Endothelial cell (in vitro differentiated cells): ENCODE results near the gene SLC7A10. TPM values are rescaled to one million over a fixed set of nuclear protein-coding genes. Genes with fewer than 3 reads are reported as not detected.

Experiments
- DNase-seq: peaks from one replicate; pipeline ENCODE4 v3.0.0; 2021; ENCODE audit warnings: low spot score
- H3K27ac Mint-ChIP-seq: one replicate; pipeline ENCODE4 v1.8.0; 2021; ENCODE audit warnings: mixed read lengths, inconsistent platforms; ENCODE audit not compliant: unreplicated experiment
- H3K27me3 Mint-ChIP-seq: one replicate; pipeline ENCODE4 v1.8.0; 2021; ENCODE audit warnings: mild to moderate bottlenecking, moderate library complexity, mixed read lengths, inconsistent platforms; ENCODE audit not compliant: unreplicated experiment
- H3K36me3 Mint-ChIP-seq: one replicate; pipeline ENCODE4 v1.8.0; 2021; ENCODE audit warnings: mild to moderate bottlenecking, low read depth, mixed read lengths, inconsistent platforms; ENCODE audit not compliant: unreplicated experiment
- H3K4me1 Mint-ChIP-seq: one replicate; pipeline ENCODE4 v1.8.0; 2021; ENCODE audit warnings: mild to moderate bottlenecking, mixed read lengths, inconsistent platforms; ENCODE audit not compliant: unreplicated experiment
- H3K4me3 Mint-ChIP-seq: one replicate; pipeline ENCODE4 v1.8.0; 2021; ENCODE audit warnings: mild to moderate bottlenecking, mixed read lengths, inconsistent platforms; ENCODE audit not compliant: unreplicated experiment
- H3K9me3 Mint-ChIP-seq: one replicate; pipeline ENCODE4 v1.8.0; 2021; ENCODE audit warnings: mixed read lengths, inconsistent platforms; ENCODE audit not compliant: unreplicated experiment
- CTCF ChIP-seq: fragments of 200-600 bp; sonication (generic); IDR thresholded peaks from one replicate; pipeline ENCODE4 v1.5.0; 2021; ENCODE audit warnings: antibody characterized with exemption; ENCODE audit not compliant: unreplicated experiment
- total RNA-seq: library from RNA; stranded (reverse); fragmentation: NEBNext Ultra II Directional; extraction: Animal tissue kit (Norgen Biotek cat#: 25700); gene quantifications from one replicate; pipeline ENCODE4 v1.2.1, GENCODE V29; 2021; ENCODE audit not compliant: unreplicated experiment

SLC7A10 gene
- total RNA-seq, 1 donor from 2014 or later: 4.4 TPM

GRCh38 chr19:33208371-33208895 lies 17.2 kb downstream of the SLC7A10 start:
- Mint-ChIP-seq H3K9me3 (no peaks in the 10 kb centered on the region), H3K27ac (no peak overlapping the region), H3K27me3 (peaks cover 3% of the 10 kb centered on the region), H3K4me3 (no peak overlapping the region), H3K36me3 (no peaks in the 10 kb centered on the region), H3K4me1 (peaks cover 7% of the 10 kb centered on the region)
- DNase-seq: no peak
- TF ChIP-seq CTCF: no peak

- peaks cover 6% of the 10 kb centered on the region for H3K27me3 Mint-ChIP-seq
- H3K4me1 Mint-ChIP-seq: peaks cover 7% of the 10 kb centered on the region
- no peaks in the 10 kb centered on the region for H3K9me3 Mint-ChIP-seq
- no peak overlapping the region for H3K27ac Mint-ChIP-seq
- H3K36me3 Mint-ChIP-seq: no peaks in the 10 kb centered on the region
- DNase-seq: no peak
- TF ChIP-seq CTCF: no peak
- H3K4me3 Mint-ChIP-seq: no peak overlapping the region
Observed at GRCh38 chr19:33207903-33208302, 17.7 kb downstream of the SLC7A10 start.

- Mint-ChIP-seq H3K4me1 (peaks cover 7% of the 10 kb centered on the region), H3K4me3 (no peak overlapping the region), H3K9me3 (no peaks in the 10 kb centered on the region), H3K36me3 (no peaks in the 10 kb centered on the region), H3K27me3 (peaks cover 8% of the 10 kb centered on the region), H3K27ac (no peak overlapping the region)
- DNase-seq: no peak
- no peak for TF ChIP-seq CTCF
Observed at GRCh38 chr19:33207040-33207620, 18.5 kb downstream of the SLC7A10 start.

GRCh38 chr19:33206261-33207039 lies 19.2 kb downstream of the SLC7A10 start:
- no peak for TF ChIP-seq CTCF
- Mint-ChIP-seq H3K4me3 (no peak overlapping the region), H3K9me3 (no peaks in the 10 kb centered on the region), H3K27ac (no peak overlapping the region), H3K36me3 (no peaks in the 10 kb centered on the region), H3K4me1 (peaks cover 7% of the 10 kb centered on the region), H3K27me3 (peaks cover 10% of the 10 kb centered on the region)
- no peak for DNase-seq
